Measurements from ENCODE around the gene TFF3.

TFF3 gene

DNA sequence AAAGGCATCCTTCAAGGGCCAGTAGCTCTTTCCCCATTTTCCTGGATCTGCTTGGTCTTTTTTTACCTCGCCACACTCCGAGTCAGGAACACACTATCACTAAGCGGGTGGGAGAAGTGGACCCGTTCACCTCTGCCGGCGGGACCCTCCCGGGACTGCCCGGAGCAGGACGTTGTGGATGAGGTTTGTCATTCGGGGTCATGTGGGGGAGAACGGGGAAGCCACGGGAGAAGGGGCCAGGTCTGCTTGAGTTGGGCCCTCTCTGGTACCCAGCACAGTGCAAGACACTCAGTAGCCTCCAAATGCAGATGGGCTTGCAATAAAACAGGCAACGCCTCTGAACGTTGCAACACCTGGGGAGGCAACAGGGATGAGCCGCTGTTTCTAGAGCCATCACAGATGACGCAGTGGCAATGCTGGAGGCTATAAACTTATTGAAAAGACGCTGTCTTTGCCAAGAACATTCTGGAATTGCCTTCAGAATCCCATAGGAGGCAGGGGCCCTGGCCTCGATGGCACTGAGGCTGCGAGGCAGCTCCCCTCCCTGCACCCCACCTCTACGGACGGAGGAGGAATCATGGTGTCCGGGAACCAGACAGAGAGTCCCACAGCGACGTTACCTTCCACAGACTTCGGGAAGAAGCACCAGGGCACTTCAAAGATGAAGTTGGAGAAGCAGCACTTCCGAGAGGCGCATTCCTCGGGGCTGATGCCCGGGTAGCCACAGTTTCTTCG is 31.8 kb upstream of the TFF3 start:
- DNase-seq (ENCODE audit: low spot score): no peak

DNA sequence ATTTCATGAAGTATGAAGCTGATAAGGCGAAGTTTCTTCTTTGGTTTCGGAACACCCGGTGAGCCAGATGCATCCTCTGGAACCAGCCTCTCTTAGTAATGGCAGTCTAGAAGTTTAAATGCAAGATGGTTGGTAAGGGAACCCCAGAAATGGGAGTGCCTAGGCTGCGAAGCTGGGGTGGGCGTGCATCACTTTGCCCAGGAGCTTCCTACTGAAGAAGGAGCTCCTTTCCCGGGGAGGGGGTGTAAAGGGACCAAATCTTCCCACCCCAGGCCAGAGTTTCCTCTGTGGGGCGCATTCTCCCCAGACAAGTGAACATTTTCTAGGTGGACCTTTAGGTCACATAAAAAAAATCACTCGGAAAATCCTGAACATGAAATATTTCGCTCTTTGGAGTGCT is 31.2 kb upstream of the TFF3 start:
- no peak for DNase-seq (ENCODE audit: low spot score)

- no peak for DNase-seq (ENCODE audit: low spot score)
Observed at GRCh38 chr21:42344631-42345030, 29.4 kb upstream of the TFF3 start.

DNA sequence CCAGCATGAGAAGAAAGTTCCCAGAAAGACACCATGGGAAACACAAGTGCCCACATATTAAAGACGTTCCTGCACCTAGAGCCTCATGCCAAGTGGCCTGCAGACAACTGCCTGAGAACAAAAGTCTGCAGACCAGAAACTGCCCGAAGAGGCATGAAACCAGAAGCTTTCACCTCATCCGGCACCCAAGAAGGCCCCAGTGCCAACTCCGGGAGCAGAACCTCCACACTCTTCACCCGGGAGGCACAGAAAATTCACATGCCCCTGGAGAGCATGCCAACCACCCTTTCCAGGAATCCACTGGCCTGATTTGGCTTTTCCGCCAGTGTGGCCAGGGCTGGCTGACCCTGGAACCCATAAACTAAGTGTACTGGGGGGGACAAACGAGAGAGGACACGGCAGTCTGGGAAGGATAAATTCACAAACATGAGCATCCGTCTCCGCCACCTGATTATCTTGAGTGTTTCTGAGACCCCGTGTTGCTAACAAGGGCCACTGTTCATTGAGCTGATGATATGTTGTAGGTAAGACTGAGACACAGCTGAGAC is 28.8 kb upstream of the TFF3 start:
- no peak for DNase-seq (ENCODE audit: low spot score)

GRCh38 chr21:42343556-42343955 is 28.3 kb upstream of the TFF3 start:
- no peak for DNase-seq (ENCODE audit: low spot score)

DNA sequence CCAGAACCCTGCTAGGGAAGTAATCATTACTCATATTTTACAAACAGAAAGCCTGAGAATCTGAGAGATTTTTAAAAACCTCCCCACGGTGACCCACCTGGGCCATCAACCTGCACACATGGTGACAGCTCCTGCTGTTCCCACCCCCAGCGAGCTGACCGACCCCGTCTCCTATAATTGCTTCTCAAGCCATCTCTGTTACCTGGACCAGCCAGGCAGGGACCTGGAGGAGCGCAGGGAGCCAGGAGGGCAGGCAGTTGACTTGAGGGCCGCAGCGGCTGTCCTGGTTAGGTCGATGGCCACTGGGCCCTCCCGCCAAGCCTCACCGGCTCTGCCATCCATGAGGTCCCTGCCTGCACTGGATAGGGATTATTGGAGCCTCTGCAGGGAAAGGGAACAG is 27.9 kb upstream of the TFF3 start:
- no peak for DNase-seq (ENCODE audit: low spot score)

DNA sequence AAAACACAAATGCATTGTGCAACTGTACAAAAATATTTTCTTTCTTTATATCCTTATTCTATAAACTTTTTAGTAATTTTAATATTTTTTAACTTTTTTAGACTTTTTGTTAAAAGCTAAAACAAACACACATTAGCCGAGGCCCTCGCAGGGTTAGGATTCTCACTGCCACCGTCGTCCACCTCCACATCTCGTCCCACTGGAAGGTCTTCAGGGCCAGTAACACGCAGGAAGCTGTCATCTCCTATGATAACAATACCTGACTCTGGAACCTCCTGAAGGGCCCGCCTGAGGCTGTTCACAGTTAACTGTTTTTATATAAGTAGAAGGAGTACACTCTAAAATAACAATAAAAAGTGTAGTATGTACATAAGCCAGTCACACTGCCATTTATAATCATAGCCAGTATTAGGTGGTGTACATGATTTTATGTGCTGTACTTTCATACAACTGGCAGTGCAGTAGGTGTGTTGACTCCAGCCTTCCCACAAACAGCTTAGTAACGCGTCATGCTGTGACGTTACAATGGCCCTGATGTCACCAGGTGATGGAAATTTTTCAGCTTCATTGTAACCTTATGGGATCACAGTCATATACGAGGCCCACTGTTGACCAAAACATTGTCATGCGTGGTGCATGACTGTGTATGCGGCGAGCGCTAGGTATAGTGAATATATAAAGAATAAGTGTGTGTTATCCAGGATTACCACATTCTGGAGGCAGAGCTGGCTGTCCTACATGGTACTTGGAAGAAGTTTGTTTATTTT is 26.8 kb upstream of the TFF3 start:
- DNase-seq (ENCODE audit: low spot score): no peak

DNA sequence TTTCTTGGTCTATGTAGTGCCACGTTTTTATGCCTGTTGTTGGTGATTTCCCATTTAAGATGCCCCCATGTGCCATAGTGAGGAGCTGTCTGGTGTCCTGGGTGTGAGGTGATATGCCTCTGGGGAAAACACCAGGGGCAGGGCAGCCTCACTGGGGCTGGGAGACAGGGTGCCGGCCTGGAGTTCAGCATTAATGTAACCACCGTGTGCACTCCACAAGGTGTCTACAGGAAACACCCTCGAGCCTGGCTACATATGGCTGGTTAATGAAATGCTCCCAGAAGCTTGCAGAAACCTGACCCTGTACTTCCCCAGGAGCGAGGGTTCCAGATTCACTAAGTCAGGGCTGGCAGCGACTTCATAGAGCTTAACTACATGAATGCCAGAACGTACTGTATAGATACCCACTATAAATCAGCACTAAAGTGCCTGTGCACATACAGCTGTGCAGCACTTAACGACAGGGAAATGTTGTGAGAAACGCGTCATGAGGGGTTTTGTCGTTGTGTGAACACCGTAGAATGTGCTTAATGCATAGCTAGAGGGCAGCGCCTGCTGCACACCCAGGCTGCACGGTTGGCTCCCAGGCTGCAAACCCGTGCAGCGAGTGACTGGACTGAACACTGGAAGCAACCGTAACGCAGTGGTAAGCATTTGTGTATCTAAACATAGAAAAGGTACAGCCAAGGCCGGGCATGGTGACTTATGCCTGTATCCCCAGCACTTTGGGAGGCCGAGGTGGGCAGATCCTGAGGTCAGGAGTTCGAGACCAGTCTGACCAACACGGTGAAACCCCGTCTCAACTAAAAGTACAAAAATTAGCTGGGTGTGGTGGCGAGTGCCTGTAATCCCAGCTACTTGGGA is 25.2 kb upstream of the TFF3 start:
- DNase-seq (ENCODE audit: low spot score): no peak

DNA sequence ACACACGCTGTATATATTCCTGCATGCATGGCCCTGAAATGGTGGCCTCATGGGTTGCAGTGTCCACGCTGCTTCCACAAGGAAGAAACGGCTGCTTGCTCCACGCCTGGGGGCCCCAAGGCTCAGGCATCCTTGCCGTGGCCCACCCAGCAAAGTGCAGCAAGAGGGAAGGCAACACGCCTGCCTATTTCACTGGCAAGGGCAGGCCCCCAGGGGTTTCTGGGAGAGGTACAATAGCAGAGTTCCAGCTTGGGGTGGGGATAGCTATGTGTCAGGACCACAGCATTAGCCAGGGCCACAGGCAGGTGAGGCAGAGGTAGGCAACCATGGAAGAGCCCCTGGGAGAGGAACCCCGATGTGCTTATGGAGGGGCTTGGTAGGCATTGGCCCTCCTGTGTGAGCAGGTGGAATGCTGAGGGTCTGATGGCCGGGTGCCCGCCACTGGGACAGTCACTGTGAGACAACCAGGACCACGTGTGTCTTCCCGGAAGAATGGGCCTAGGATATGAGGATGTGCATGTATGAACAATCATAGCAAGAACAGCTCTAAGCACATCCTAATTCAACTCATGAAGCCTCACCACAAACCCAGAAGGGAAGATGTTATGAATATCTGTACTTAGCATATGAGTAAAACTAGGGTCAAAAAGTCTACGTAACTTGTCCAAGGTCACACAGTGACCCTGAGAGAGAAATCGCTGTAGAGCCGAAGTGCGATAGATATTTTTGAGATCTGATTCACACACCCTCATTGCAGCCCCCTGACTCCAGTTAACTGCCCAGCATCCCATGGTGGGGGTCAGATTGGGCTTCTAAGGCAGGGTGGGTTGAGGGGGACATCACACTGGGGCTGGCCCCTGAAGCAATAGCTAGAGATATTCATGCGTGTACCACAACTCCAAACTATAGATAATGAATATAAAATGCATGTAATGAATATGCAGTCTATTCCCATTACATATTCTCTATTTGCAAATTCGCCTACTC is 23.8 kb upstream of the TFF3 start:
- no peak for DNase-seq (ENCODE audit: low spot score)

DNA sequence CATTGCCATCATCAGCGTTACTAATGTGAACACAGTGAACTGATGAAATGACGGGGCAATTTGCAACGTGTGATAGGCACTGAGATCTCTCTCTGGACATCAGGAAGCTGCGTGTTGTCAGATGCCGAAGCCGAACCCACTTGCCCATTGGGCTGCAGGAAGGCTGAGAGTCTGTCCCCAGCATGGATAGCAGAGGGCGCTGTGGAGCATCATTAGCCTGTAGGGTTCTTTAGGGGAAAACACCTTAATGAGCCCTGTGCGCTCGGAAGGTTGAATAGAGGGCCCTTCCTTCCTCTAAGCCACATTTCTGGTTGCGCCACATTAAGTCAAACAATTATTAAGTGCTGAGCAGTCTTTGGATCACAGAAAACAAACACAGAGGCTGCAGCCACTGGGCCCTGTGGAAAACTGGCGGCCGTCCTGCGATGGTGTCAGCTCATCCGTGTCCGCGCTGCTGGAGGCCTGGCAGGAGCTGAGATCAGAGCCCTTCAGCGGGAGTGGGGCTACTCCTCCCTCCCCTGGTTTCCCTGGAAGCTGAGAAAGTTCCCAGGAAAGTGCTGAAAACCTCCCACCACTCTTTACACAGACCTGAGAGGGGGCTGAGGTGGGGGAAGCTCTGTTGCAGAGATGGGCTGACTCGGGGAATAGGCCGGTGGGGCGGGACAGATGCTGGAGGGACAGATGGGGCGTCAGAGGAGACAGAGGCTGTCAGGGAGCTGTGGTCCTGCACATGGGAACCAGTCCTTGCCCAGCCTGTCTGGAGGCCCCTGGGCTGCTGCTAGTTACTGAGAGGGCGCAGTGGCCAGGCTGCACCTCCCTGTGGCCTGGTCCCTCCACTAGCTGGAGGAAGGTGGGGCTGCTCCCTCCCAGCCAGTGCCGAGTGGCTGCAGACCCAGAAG is 22.9 kb upstream of the TFF3 start:
- peak; percentile 46 for DNase-seq (ENCODE audit: low spot score)

DNA sequence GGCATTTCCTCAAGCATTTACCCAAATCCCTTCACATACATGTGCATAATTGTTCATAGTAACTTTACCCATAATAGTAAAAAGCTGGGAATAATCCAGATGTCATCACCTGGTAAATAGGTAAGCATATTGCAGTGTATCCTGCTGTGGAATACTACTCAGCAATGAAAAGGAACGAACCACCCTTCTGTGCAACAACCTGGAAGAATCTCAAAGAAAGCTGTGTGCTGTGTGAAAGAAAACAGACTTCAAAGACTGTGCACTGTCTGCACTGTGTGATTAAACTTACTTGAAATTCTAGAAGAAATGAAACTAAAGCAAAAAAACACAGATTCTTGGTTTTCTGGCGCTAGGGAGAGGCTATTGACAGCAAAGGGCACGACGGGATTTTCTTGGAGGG is 22.1 kb upstream of the TFF3 start:
- no peak for DNase-seq (ENCODE audit: low spot score)

GRCh38 chr21:42336054-42336453 is 20.8 kb upstream of the TFF3 start:
- no peak for DNase-seq (ENCODE audit: low spot score)

DNA sequence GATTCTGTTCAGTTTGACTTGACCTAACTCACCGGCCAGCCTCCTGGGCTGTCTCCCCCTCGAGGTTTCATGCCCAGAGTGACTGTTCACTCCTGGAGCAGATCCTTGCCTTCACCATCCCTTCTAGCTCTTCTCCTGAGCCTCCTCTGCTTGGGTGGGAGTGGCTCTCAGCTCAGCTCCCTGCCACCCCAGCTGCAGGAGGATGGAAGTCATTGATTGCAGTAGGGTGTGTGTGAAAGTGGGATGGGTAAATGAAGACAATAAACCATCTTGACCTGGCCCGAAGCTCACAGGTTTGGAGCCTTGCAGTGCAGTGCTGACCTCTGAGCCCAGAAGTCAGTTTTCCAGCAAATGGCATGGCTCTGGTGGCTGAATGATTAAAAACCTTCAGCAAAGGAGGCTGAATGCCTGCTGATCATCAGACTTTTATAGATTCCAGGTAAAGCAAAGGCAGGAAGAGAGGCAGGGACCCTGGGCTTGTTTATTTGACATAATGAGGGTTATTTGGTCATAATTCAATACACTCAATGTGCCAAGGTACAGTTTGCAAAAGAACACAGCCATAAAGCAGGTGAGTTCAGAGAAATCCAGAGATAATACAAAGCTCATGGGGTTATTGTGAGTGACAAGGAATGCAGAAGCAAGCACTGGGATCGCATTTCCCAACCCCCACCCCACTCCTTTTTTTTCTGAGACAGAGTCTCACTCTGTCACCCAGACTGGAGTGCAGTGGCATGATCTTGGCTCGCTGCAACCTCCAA is 17.5 kb upstream of the TFF3 start:
- no peak for DNase-seq (ENCODE audit: low spot score)

GRCh38 chr21:42331660-42332059 is 16.5 kb upstream of the TFF3 start:
- no peak for DNase-seq (ENCODE audit: low spot score)

GRCh38 chr21:42330380-42331371 is 15.5 kb upstream of the TFF3 start:
- no peak for DNase-seq (ENCODE audit: low spot score)

- DNase-seq (ENCODE audit: low spot score): no peak
Observed at GRCh38 chr21:42324896-42325295, 9.7 kb upstream of the TFF3 start.

- DNase-seq (ENCODE audit: low spot score): no peak
Observed at GRCh38 chr21:42321845-42322244, 6.6 kb upstream of the TFF3 start.

DNA sequence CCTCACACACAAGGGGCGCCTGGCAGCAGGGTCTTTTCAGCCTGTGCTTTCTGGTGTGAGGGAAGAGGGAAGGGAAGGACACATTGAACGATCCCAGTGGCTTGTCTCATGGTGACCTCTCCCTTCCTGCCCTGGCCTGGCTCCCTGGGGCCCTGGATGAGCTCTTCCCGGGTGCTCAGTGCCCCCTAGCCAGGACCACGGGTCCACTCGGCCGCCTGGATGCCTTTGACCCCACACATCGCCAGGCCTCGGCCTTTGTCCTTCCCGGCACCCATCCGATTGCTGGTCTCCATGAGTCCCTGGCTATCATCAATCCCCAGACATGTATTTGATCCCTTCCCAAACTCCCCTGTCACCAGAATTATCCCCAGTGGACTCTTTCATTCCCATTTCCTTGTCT is 6.0 kb upstream of the TFF3 start:
- DNase-seq (ENCODE audit: low spot score): no peak

Measured in HuH-7.5 (cell line).